Measurements from ENCODE around the gene SLC25A21.

GRCh38 chr14:37215345-37215744 is 42.9 kb upstream of the SLC25A21 start:
- TF ChIP-seq CTCF (IDR thresholded peaks at IDR 0.05) (no peak), POLR2A (IDR thresholded peaks at IDR 0.05; ENCODE audit: low read depth) (no peak)
